ENCODE measurements around the gene LAD1.
A peak's percentile ranks its signal among the peaks of the same experiment; 100 is the strongest.

Gene LAD1

DNA sequence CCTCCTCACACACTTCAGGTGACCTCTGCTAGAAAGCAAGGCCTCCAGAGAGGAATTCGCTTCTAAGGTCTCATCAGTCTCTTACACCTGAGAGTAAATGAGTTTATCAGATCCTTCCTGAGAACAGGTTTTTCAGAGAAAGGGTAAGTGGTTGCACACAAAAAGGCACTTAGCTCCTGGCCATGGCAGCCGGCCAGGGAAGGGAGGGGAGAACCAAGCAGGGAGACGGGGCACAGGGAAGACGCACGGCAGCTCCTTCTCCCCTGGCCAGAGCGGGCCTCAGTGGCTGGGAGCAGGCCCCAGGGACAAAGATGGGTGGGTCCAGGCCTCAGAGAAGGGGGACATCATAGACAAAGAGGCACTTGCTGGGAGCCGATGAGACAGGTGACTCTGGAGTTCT is 18.0 kb downstream of the LAD1 start:
- DNase-seq (ENCODE audit: low spot score) = no peak
- in situ Hi-C loops (cut with MboI; ENCODE audit: low pct_unique_long_range_greater_than_20kb, low sequenced_read_pairs, unreplicated experiment) = no loop called here
- TF ChIP-seq, protein P1, sequence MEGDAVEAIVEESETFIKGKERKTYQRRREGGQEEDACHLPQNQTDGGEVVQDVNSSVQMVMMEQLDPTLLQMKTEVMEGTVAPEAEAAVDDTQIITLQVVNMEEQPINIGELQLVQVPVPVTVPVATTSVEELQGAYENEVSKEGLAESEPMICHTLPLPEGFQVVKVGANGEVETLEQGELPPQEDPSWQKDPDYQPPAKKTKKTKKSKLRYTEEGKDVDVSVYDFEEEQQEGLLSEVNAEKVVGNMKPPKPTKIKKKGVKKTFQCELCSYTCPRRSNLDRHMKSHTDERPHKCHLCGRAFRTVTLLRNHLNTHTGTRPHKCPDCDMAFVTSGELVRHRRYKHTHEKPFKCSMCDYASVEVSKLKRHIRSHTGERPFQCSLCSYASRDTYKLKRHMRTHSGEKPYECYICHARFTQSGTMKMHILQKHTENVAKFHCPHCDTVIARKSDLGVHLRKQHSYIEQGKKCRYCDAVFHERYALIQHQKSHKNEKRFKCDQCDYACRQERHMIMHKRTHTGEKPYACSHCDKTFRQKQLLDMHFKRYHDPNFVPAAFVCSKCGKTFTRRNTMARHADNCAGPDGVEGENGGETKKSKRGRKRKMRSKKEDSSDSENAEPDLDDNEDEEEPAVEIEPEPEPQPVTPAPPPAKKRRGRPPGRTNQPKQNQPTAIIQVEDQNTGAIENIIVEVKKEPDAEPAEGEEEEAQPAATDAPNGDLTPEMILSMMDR (IDR thresholded peaks at IDR 0.05; ENCODE audit: extremely low read depth, insufficient read depth, missing control alignments) = no peak

DNA sequence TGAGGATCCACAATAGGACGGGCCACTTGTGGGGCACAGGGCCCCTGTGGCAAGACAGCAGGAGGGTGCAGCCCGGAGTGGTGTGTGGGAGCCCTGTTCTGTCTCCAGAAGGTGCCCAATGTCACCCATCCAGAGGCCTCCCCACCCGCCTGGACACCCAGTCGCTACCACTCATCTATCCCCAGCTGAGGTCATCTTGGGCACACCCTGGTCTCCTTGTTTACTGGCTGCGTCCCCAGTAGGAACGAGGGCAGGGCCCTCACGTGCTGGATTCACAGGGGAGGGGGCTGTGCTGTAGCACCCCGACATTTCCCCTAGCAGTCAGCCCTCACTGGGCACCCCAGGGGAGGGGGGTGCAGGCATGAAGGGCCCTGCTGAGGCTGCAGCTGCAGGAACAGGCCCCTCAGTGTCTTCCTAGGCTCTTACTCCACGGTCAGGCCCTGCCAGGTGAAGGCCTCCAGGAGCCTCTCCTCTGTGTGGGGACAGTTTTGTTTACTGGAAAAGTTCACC is 19.3 kb downstream of the LAD1 start:
- in situ Hi-C loops (cut with MboI; ENCODE audit: low pct_unique_long_range_greater_than_20kb, low sequenced_read_pairs, unreplicated experiment) = no loop called here
- DNase-seq (ENCODE audit: low spot score) = no peak

DNA sequence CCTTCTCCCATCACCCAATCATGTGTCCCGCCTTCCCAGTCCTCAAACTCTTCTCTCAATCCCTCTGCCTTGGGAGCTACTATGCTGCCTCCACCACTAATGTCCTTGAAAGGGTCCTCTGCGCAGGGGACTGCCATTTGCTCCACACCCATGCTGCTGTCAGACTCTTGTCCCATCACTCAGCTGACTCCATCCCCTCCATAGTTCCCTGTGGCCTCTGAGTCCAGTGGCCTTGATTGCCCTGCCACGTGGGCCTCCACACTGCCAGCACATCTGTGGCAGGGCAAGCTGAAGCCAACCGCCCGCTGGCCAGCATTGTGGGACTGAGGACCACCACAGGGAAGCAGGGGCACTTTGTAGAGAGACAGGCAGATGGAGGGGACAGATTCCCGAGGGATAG is 20.3 kb downstream of the LAD1 start:
- no peak for DNase-seq (ENCODE audit: low spot score)
- TF ChIP-seq, protein P1 (IDR thresholded peaks at IDR 0.05; ENCODE audit: extremely low read depth, insufficient read depth, missing control alignments) = no peak

More for the DNA sequence above, 19.3 kb downstream of the LAD1 start:
- TF ChIP-seq, protein P1 (IDR thresholded peaks at IDR 0.05; ENCODE audit: extremely low read depth, insufficient read depth, missing control alignments) = no peak

DNA sequence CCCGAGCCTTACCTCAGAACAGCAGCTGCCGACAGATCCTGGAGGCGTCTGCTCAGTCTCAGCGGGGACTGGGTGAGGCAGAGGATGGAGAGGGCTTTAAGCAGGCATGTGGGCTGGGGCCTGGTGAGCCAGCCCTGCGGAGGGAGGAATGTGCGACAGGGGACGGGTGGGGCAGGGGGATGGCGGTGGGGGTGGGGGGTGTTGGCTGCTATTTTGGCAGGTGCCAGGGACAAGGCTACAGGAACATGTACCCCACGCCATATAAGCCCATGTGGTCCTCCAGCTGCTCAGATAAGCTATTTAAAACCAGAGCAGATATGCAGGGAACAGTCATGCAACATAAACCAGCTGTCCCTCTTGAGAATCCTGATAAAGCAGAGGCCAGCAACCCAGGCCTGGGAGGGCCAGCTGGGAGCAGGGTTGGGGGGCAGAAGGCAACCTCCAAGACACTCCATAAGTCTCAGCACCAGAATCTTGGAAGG is 21.5 kb downstream of the LAD1 start, which contains the start of gene TNNT2:
Gene TNNT2, minus strand, starts transcription at position 70 of the 482 bp plus-strand sequence. CDS start 4,426 bp downstream, outside the sequence.
- in situ Hi-C loops (cut with MboI; ENCODE audit: low pct_unique_long_range_greater_than_20kb, low sequenced_read_pairs, unreplicated experiment) = no loop called here
- TF ChIP-seq, protein P1 (IDR thresholded peaks at IDR 0.05; ENCODE audit: extremely low read depth, insufficient read depth, missing control alignments) = no peak
- DNase-seq (ENCODE audit: low spot score) = no peak

More for the DNA sequence above, 20.3 kb downstream of the LAD1 start:
- in situ Hi-C loops (cut with MboI; ENCODE audit: low pct_unique_long_range_greater_than_20kb, low sequenced_read_pairs, unreplicated experiment) = no loop called here

DNA sequence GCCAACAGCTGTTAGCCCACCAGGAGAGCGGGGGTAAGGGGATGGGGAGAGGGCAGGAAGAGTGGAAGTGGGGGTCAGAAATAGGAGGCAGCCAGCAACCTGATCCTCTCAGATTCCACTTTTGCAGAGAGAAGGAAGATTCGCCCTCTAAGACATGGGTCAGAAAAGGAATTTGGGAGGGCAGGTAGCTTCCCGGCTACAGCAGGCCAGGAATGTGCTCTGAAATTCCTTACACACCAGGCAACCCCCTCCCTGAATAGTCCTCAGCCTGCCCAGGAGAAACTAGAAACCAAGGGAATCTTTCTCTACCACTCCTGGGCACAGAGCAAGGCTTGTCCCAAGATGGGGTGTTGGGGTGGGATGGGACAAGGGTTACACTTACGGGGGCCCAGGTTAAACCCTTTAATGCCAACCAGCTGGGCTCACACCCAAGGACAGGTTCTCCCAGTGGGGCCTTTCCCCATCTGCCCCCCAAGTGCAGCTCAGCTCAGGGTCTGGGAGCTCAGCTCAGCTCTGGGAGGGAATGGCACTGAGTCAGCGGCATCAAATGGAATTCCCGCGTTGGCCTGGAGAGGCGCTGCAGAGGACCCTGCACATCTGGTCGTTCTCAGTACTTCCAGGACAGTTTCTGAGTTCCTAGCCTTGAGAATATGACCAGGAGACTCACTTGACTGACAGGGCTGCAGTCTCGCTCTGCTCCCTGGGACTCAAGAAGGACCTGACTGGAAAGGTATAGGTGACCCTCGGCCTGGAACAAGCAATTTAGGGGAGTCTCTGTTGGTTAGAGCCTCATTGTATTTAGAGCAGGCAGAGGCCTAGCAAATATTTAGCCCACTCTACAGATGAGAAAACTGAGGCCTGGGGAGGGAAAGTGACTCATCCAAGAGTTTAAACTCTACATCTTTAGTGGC is 22.4 kb downstream of the LAD1 start:
- TF ChIP-seq, protein P1 (IDR thresholded peaks at IDR 0.05; ENCODE audit: extremely low read depth, insufficient read depth, missing control alignments) = peak; percentile 56
- in situ Hi-C loops (cut with MboI; ENCODE audit: low pct_unique_long_range_greater_than_20kb, low sequenced_read_pairs, unreplicated experiment) = no loop called here
- DNase-seq (ENCODE audit: low spot score) = peak; percentile 68

DNA sequence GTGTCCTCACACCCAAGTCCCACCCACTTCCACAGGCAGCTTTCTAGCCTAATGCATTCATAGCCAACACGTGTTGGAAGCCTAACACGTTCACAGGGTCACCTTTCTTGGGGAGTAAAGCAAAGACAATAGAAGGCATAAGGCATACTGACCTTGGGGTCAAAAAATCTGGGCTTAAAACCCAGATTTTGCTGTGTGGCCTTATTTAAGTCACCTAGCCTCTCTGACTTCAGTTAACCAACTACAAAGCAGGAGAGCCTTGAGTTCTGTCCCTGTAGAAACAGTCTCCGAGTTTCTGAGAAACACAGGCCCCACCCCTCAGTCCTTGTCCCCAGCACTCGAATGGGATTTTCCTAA is 23.0 kb downstream of the LAD1 start:
- in situ Hi-C loops (cut with MboI; ENCODE audit: low pct_unique_long_range_greater_than_20kb, low sequenced_read_pairs, unreplicated experiment) = no loop called here
- no peak for DNase-seq (ENCODE audit: low spot score)
- TF ChIP-seq, protein P1 (IDR thresholded peaks at IDR 0.05; ENCODE audit: extremely low read depth, insufficient read depth, missing control alignments) = no peak
